NCI-H748 treated with DMSO at 0.1 percent for 48 hours (cell line): ENCODE data around the gene KRTAP5-3.

ENCODE experiments used
- DNase-seq: peaks from one replicate; lab custom pipeline; 2025; lab: John Stamatoyannopoulos, UW

The KRTAP5-3 gene

GRCh38 chr11:1643146-1643690 is 35.0 kb upstream of the KRTAP5-3 start:
- DNase-seq, result no peak

- no peak for DNase-seq
Measured at GRCh38 chr11:1642288-1643145, 34.3 kb upstream of the KRTAP5-3 start.

- no peak for DNase-seq
Measured at GRCh38 chr11:1641096-1641495, 32.8 kb upstream of the KRTAP5-3 start.

GRCh38 chr11:1640076-1640946 is 32.0 kb upstream of the KRTAP5-3 start:
- peak; percentile 93 for DNase-seq

- no peak for DNase-seq
Measured at GRCh38 chr11:1639666-1640065, 31.4 kb upstream of the KRTAP5-3 start.

- peak; percentile 99 for DNase-seq
Measured at GRCh38 chr11:1639102-1639620, 30.9 kb upstream of the KRTAP5-3 start.

- DNase-seq, result no peak
Measured at GRCh38 chr11:1638344-1638743, 30.1 kb upstream of the KRTAP5-3 start.

GRCh38 chr11:1637628-1638027 is 29.4 kb upstream of the KRTAP5-3 start:
- DNase-seq, result no peak

GRCh38 chr11:1636291-1636950 is 28.2 kb upstream of the KRTAP5-3 start:
- no peak for DNase-seq

GRCh38 chr11:1633864-1634263 is 25.6 kb upstream of the KRTAP5-3 start:
- no peak for DNase-seq

GRCh38 chr11:1632053-1632714 is 23.9 kb upstream of the KRTAP5-3 start:
- DNase-seq, result no peak

- DNase-seq, result no peak
Measured at GRCh38 chr11:1631066-1631568, 22.9 kb upstream of the KRTAP5-3 start.

- DNase-seq, result no peak
Measured at GRCh38 chr11:1630271-1630670, 22.0 kb upstream of the KRTAP5-3 start.

GRCh38 chr11:1629326-1630185 is 21.3 kb upstream of the KRTAP5-3 start, which contains the start of gene KRTAP5-5:
TSS of gene KRTAP5-5 (plus strand) at chr11:1629775. CDS start at chr11:1629841, 66 bp downstream.
- no peak for DNase-seq

GRCh38 chr11:1628506-1629325 is 20.5 kb upstream of the KRTAP5-3 start:
- no peak for DNase-seq

- no peak for DNase-seq
Measured at GRCh38 chr11:1625541-1625940, 17.3 kb upstream of the KRTAP5-3 start.

- DNase-seq, result no peak
Measured at GRCh38 chr11:1624621-1625020, 16.4 kb upstream of the KRTAP5-3 start.

- peak; percentile 22 for DNase-seq
Measured at GRCh38 chr11:1623716-1624115, 15.5 kb upstream of the KRTAP5-3 start.

- DNase-seq, result no peak
Measured at GRCh38 chr11:1622086-1622485, 13.8 kb upstream of the KRTAP5-3 start, which contains the start of gene KRTAP5-4. TSS of gene KRTAP5-4 (minus strand) at chr11:1622138. CDS start at chr11:1622093, 45 bp downstream.
